NCI-H2196 (cell line): ENCODE results near the gene MTX1.

Experiments
- DNase-seq: peaks from one replicate; lab custom pipeline; 2025; ENCODE audit not compliant: unreplicated experiment; lab: John Stamatoyannopoulos, UW

MTX1 gene

GRCh38 chr1:155255243-155256007 lies 46.9 kb downstream of the MTX1 start, which contains the start of gene ENTREP3:
Gene ENTREP3, minus strand, starts transcription at chr1:155255483. Its CDS starts 606 bp downstream, at chr1:155254877.
- peak; percentile 79 for DNase-seq

- DNase-seq = no peak
These were observed 47.8 kb downstream of the MTX1 start for GRCh38 chr1:155256058-155256852.

GRCh38 chr1:155260276-155260675 lies 51.8 kb downstream of the MTX1 start:
- DNase-seq = no peak

GRCh38 chr1:155261493-155261851 lies 53.0 kb downstream of the MTX1 start:
- DNase-seq = no peak

DNA sequence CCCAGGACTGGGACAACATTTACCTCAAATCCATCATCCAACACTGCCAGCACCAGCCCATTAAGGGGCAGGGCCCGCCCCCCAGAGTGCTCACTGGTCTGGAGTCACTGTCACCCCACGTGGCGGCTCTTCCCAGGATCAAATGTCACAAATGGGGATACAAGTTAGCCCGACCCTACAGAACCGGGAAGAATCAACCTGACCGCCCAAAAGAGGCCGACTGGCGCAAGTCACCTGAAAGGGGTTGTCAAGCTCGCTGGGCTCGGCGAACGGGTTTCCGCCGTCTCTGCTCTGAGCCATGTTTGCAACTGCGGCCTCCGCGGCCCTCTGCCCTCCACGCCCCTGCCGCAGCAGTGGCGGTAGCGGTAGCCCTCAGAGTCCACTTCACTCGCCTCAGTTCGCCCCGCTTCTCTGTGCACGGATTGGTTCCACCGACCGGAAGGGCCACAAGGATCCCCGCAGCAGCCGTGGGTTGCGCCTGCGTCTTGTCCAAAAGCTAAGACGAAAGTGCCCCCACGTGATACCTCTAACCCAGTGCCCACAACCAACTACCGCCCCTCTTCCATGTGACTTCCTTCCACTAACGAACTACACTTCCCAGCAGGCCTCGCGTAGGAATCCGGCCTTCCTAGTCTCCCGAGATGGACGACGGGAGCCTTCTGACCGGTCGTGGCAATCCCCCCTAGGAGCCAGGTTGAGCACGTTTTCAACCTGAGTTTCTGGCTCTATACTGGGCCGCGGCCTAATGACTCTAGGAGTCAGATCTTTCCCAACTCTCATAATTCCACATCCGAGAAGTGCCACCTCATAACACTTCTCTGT lies 53.6 kb downstream of the MTX1 start, which contains the start of gene SCAMP3:
Gene SCAMP3, minus strand, starts transcription at position 509 of the 822 bp plus-strand sequence. Its CDS starts 209 bp downstream, at position 300.
- peak; percentile 97 for DNase-seq

DNA sequence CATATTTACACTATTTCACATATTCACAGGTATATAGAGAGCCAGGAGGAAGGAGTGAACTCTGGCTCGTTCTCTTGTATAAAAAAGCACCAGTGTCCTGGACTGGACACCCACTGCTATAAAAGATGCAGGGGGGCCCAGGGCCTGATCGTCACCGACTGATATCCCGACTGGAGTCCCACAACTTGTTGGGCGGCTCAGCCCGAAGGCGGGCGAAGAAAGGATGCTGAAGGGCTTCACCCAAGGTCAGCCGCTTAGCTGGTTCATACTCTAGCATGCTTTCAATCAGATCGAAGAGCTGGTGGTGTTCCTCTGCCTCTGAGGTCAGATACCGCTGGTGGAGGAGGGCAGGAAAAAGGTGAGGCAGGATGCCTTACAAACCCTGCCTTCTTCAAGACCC lies 54.6 kb downstream of the MTX1 start:
- DNase-seq = no peak
